D721Med (cell line): ENCODE measurements around the gene DKK2.

Experiments
- DNase-seq: peaks from one replicate; pipeline ENCODE4 v3.0.0; 2011; ENCODE audit warnings: low spot score; ENCODE audit not compliant: insufficient read length
- FAIRE-seq: peaks from 2 replicates; lab custom pipeline; 2011; peaks lifted over from hg19 to GRCh38; lab: Jason Lieb, UNC
- CTCF ChIP-seq: IDR thresholded peaks from 2 replicates; pipeline ENCODE4 v1.5.1; 2012; ENCODE audit warnings: mild to moderate bottlenecking, control low read depth; ENCODE audit not compliant: insufficient read depth; ENCODE audit errors: missing control alignments

The DKK2 gene

GRCh38 chr4:106893903-106894302, 142.2 kb downstream of the DKK2 start:
- DNase-seq (no peak), FAIRE-seq (no peak)
- no peak for TF ChIP-seq CTCF

GRCh38 chr4:106893395-106893881, 142.7 kb downstream of the DKK2 start:
- FAIRE-seq (no peak), DNase-seq (no peak)
- no peak for TF ChIP-seq CTCF

- FAIRE-seq (no peak), DNase-seq (no peak)
- no peak for TF ChIP-seq CTCF
Measured at GRCh38 chr4:106892786-106893185, 143.3 kb downstream of the DKK2 start.

GRCh38 chr4:106875340-106875739, 160.8 kb downstream of the DKK2 start:
- TF ChIP-seq CTCF = no peak
- FAIRE-seq (no peak), DNase-seq (no peak)
